TTC549 (cell line): ENCODE data around the gene EPHX1.
"Not testable (repeated sequence)": the region's sequence is repeated elsewhere in the genome, so short reads cannot be mapped to it uniquely, and the experiment has no call there.

Source experiments
- FAIRE-seq: peaks from 2 replicates; lab custom pipeline; 2012; peaks lifted over from hg19 to GRCh38; lab: Jason Lieb, UNC

EPHX1 gene

DNA sequence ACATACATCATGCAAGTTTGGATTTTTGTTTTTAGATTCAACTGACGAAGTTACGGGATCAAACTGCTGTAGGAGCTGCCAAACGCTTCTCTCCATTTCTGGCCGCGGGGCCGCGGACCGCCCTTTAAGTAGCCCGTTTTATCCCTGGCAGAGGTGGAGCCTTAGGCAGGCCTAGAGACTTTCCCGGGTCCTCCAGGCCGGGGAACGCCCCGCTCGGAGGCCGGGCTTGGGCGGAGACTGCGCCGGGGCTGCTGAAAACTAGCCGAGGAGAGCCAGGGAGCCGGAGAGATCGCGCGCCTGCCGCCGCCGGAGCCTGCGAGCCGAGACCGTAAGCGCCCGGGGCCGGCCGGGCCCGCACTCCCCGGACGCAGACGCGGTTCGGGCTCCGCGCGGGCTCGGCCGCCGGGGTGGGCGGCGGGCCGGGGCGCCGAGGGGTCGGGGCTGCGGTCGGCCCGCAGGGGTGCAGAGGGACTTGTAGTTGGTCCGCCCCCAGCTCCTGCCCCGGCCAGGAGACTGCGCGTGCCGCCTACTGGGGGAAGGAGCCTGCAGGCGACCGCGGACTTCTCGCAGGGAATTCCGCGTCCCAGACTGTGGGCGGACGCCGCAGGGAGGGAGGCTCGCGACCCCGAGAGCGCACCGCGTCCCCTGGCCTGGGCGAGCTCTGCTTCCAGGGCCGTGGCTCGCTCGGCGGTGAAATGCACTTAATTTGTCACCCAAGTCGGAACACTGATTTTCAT, at the start of gene EPHX1:
Gene EPHX1, plus strand, starts transcription at position 283 of the 737 bp plus-strand sequence. CDS start 18,606 bp downstream, outside the sequence.
- FAIRE-seq, result peak; percentile 80

DNA sequence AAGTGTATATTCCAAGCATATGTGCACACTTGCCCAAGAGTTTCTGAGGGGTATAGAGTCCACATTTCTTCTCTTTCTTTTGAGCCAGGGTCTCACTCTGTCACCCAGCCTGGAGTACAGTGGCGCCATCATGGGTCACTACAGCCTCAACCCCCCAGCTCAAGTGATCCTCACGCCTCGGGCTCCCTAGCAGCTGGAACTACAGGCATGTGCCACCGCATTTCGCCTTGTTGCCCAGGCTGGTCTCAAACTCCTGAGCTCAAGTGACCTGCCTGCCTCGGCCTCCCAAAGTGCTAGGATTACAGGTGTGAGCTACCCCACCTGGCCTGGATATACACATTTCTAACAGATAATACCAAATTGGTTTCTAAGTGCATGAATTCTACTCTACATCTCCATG, 49.4 kb upstream of the EPHX1 start:
- no peak for FAIRE-seq

DNA sequence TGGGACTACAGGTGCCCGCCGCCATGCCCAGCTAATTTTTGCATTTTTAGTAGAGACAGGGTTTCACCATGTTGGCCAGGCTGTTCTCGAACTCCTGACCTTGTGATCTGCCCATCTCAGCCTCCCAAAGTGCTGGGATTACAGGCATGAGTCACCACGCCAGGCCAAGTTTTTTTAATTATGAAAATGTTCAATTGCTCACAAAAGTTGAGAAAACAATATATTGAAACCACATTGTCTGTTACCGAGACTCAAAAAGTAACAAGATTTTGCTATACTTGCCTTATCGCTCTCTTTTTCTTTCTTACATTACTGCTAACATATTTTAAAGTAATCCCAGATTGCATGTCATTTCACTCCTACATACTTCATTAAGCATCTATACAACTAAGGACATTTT, 48.5 kb upstream of the EPHX1 start:
- not testable (repeated sequence) for FAIRE-seq

DNA sequence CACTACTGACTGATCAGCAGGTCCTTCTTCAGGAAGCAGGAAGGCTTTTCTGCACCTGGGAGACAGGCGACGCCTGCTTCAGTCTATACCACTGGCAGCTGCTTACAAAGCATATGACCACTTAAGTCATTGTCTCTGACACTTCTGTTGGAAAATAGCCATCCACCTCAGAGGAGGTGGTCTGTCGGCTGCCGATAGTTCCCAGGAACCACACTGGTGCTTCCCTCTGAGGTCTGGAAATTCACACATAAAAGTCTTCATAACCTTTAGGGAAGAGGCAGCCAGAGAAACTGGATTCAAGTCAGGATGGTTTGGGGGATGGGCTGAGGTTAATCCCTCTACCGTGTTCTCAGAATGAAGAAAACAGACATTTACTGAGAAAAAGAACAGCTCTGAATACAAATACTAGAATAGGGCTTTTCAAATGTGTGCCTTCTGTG, 47.9 kb upstream of the EPHX1 start:
- FAIRE-seq, result no peak

DNA sequence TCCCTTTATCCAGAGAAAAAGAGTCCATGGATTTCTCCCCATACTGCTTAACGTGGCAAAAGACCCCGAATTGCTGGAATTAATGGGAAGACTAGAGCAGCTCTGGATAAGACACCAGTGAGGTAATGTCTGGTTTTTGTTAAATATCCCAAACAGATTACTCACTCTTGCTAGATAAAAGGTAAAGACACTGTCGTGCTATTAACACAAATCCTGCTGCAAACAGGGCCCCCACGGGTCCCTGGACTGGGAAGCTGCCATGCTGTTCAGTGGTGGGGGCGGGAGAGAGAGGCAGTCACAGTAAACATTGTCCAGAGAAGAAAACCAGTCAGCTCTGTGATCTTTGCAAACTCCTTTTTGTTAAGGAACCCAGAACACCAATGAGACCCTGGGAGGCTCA, 47.5 kb upstream of the EPHX1 start:
- no peak for FAIRE-seq

DNA sequence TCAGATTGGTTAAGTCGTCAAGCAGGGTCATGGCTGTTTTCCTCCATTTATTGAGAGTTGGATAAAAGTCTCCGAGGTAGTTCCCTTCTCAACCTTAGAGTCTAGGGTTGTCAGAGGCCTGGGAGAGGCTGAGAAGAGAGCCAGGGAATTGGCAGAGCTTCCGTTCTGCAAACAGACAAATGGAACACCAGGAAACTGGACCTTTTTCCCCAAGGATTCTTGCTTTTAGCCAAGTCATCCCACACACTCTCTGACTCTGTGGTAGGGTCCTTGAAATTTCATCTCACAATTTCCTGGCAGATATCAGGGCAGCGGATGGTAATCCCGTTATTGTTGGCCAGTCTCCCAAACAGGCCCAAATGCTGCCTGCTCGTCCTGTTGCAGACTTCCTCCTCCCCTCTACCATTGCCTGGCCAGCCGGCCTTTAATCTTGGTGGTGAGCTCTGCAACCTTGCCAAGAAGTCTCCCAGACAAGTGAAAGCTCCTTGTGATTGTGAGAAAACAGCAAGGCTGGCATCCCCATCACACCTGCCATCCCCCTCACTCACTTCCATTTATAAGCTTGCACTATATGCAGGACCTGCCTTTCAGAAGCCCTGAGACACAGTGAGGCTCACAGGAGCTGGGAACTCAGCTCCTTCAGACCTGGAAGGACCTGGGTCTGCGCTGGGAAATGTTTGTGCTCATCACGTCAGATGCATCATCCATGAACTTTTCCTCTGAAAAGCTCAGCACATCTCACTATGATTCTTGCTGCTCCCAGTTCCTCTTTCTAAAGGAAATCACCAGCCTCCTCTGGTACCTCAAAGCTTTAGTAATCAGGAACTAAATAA, 46.0 kb upstream of the EPHX1 start:
- no peak for FAIRE-seq

DNA sequence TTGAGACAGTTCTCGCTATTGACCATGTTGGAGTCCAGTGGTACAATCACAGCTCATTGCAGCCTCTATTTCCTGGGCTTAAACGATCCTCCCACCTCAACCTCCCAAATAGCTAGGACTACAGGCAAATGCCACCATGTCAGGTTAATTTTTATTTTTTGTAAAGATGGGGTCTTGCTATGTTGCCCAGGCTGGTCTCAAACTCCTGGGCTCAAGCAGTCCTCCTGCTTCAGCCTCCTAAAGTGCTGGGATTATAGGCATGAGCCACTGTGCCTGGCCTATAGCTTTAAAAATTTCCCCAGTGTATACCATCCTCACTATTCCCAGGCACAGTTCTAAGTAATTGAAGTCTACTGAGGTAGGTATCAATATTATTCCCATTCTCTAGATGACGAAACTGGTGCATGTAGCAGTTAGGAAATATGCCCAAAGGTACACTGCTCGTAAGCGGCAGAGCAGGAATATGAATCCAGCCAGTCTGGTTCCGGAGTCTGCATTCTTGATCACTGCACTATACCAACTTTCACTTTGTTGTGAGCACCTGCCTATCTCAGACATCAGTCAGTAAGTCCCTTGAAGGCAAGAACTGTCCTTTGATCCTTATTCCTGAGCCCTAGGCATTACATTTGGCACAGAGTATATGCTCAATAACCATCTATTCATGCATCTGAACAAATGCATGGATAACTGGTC, 43.8 kb upstream of the EPHX1 start:
- FAIRE-seq, result no peak

DNA sequence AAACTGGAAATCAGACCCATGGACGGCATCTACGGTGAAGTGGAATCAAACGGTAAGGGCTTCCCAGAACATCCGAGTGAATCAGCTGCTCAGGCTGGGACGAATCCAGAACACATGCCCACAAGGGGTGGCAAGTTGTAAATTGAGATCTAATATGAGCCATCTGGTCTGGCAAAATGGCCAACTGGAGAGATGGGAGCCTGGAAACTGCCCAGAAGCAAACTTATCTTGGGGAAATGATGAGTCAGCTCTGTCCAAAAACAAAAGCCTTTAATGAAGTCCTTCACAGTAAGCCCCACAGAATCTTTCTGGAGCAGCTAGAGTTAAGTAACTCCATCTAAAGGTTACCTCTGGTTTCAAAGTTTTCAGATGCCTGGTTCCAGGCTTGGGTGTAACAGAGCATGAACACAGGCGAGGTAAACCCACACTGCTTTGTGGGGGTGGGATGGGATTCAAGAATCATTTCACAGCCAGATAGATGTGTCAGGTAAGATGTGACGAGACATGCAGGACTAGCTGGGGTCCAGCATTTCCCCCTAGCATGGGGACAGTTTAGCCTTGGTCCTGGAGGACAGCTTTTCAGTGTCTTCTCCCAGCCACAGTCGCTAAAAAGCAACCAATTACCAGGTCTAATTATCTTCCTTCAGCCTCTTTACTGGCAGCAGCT, 42.8 kb upstream of the EPHX1 start:
- FAIRE-seq, result no peak

DNA sequence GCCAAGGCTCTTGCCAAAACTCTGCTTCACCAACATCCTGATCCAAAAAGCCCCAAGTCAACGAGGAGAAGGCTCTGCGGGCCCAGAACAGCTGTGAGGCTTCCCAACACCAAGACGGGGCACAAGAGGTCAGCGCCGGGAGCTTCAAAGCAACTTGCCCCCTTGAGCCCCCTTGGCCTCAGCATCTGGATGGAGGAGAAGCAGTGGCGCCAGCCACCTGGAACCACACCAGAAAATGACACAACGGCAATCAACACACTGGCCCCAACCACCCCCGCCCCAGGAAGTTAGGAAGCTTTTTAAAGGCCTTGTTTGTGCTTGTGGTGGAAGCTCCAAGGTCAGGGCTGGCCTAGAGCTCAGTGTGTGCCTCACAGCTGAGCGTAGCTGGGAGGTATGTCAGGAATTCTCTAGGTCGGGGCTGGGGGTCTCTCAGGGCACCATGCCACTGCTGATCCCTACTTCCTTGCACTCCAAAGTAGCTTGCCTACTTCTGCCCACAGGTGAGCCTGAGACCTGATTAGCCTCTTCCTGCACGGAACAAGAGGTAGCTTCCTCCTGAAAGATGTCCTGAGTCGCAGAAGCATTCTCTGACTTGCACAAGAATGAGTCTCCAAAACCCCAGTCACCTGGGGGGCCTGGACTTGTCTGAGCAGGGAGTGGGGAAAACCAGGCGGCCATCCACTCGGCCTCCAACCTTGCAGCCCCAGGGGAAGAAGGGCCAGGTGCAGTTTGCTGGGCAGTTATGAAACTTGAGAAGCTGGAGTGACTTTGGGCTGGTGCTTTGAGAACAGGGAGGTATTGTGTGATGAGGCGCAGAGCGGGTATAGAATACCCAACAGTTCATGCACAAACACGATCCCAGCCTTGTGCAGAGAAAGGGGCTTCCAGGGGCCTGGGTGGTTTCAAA, 42.0 kb upstream of the EPHX1 start:
- FAIRE-seq, result no peak

DNA sequence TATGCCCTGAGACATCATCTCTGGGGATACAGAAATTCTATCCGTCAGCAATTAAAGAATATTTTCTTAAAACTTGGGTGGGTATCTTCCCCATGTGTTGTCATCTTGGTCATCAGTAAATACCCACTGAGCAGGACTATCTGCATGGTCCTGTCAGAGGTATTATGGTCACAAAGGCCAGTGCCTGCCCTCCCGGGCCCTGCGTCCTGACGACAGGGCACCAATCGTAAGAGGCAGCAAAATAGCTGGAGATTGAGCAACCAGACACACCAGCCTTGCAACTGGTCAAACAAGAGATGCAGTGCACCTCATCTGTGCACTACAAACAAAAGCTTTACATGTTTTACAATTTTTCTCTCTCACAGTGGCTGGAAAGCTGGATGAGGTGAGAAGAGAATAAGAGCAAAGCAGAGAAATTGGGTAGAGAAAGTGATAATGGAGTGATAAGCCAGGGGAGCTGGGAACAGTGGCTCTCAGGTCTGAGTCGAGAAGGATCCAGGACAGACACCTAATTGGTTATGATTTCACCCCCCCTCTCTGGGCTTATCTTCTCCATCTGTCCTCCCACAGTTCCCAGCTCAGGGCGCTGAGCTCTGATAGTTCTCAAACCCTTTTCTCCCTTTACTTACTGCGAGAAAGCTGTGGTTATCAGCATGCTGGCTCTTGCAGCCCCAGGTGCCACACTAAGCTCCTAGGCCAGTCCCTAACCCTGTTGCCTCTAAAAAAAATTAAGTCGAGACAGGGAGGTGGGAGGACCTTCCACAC, 41.1 kb upstream of the EPHX1 start:
- FAIRE-seq, result no peak

DNA sequence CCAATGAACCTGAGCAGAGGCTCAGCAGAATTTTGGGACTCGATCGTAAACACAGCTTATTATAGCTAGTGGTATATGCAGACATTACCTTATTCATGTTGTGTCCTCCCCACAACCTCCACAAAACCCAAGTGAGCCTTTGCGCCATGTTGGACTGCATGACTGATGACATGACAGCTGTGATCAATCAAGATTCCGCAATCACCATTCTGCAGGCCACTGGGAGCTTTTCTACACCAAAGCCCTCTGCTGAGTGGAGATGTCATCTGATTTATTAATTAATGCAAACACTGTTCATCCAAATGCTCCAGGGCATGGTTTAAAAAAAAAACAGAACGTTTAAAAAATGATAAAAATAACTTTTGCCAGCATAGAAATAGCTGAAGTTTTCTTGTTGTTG, 40.2 kb upstream of the EPHX1 start:
- no peak for FAIRE-seq

DNA sequence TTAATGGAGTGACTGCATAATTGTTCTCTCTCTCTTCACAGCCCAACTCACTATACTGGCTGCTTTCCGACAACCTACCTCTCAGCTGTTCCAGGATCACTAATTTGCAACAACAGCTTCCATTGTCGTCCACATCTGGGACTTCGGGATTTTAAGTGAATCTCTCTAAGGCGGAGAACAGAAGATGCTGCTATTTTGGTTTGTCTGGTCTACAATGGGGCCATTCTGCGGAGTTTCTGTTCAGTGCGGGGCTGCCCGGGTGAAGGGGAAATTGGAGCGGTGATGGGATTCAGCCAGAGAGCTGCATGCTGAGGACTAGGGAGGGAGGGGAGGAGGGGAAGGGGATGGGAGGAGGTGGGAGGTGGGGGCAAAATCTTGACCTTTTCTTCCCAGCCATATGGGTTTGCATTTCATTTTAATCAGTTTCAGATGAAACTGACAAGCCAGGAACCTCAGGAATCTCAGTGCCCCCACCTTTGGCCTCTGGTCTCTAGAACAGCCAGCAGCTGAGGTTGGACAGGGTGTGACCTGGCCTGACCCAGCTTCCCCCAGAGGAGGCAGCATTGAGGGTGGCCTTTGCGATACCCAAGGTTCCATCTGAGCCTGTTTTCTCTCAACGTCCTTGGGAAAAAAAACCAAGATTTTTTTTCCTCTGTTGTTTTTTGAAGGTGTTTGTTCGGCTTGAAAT, 39.2 kb upstream of the EPHX1 start:
- no peak for FAIRE-seq

DNA sequence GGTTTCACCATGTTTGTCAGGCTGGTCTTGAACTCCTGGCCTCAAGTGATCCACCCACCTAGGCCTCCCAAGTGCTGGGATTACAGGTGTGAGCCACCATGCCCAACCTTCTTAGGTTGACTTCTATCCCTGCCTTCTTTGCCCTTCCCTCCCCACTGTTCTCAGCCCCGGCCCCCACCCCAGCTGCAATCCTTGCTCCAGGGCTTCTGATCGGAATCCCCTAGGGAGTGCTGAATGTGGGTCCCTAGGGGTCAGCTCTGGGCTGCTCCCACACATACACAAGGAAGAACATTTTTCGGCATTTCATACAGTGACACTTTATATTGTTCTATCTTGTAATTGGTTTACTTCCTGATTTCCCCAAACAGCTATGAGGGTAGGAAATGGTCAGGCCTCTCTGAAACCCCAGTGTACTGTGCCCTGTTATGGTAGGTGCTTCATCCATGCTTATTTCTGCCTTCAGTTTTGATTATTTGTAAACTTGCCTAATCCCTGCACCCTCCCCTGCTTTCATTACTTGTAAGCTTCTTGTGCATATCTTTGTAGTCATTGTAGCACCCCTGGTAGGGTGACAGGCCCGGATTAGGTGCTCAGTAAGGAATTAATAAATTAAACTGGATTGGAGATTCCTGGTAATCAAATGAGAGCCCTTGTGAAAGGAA, 38.1 kb upstream of the EPHX1 start:
- no peak for FAIRE-seq

DNA sequence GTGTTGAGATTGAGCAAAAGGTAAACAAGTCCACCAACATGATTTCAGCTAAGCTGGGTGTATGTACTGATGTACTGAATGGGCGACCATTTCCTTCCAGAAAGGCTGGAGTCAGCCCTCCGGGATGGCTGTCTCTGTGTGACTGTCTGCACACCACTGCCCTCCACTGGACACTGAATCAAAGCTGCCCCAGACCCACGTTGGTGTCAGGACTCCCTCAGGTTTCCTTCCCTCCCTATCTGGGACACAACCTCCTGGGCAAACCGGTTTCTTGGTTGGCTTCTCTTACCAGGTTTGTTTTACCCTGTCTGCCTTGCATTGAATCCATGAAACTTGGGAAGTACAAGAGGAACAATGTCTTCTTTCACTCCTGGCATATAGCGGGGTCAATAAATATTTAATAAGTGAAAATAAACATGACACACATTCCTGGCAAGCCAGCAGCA, 37.6 kb upstream of the EPHX1 start:
- FAIRE-seq, result peak; percentile 95

DNA sequence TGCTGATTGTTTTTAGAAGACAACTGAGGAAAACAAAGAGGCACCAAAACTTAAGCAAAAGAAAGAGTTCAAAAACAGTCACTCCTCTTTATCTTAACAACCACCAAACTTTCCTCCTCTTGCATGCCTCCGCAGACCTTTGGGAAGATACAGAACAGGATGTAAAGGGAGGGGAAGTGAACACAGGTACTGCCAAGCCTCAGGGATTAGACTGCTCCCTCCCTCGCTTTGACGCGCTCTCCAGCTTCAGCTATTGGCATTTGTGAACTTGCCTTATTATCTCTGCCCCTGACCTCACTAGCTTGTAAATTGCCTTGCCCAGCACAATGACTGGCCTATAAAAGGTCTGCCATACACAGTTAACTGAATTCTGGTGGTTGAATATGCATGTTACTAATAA, 37.1 kb upstream of the EPHX1 start:
- FAIRE-seq, result no peak

DNA sequence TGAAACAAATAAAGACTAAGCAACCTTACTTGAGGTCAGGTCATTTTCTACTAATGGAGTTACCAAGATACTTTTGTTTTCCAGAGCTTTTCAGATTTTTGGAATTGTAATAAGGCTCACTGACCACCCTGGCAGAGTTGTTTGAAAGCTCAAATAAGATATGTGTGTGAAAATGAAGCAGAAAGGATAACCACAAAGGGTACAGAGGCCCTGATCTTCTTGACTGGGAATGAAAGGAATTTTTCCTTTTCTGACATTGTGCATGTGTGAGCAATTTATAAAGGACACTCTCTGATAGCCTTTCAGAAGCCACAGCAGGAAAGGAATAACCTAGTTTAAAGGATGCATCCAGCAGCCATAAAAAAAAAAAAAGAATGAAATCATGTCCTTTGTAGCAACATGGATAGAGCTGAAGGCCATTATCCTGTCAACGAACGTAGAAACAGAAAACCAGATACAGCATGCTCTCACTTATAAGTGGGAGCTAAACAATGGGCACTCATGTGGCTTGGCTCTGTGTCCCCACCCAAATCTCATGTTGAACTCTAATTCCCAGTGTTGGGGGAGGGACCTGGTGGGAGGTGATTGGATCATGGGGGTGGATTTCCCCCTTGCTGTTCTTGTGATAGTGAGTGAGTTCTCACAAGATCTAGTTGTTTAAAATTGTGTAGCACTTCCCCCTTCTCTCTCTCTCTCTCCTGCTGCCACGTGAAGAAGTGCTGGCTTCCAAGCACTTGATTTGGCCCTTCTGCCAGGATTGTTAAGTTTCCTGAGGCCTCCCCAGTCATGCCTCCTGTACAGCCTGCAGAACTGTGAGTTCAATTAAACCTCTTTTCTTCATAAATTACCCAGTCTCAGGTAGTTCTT, 35.4 kb upstream of the EPHX1 start:
- no peak for FAIRE-seq

DNA sequence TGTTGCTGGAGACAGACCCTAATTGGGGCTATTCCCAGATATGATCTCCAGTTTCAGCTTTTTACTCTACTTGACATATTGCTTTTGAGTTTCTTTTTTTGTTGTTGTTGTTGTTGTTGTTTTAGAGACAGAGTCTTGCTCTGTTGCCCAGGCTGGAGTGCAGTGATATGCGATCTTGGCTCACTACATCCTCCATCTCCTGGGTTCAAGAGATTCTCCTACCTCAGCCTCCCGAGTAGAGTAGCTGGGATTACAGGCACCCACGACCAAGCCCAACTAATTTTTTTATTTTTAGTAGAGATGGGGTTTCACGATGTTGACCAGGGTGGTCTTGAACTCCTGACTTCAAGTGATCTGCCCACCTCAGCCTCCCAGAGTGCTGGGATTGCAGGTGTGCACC, 33.6 kb upstream of the EPHX1 start:
- no peak for FAIRE-seq

DNA sequence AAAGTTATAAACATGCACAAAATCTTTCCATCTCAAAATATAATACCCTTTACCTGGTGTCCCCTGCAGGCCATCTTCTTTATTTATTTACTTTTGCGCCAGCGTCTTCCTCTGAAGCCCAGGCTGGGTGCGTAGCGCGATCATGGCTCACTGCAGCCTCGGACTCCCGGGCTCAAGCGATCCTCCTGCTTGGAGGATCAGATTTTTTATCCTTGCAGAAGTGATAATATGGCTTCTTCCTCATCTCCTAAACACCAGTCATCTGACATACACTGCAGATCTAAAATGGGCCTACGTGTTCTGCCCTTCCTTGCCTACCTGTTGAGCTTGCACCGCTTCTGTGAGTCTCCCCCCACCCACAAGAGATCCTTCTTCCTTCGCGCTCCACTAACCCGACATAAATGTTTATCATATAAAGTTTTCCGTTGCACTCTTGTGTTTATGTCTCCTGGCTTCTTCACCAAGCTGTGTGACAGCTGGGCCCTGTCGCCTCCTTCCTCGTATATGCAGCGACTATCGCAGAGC, 32.8 kb upstream of the EPHX1 start:
- no peak for FAIRE-seq
